ENCODE results near the gene LIPA.
"Not testable (repeated sequence)": the region's sequence is repeated elsewhere in the genome, so short reads cannot be mapped to it uniquely, and the experiment has no call there.

LIPA gene

DNA sequence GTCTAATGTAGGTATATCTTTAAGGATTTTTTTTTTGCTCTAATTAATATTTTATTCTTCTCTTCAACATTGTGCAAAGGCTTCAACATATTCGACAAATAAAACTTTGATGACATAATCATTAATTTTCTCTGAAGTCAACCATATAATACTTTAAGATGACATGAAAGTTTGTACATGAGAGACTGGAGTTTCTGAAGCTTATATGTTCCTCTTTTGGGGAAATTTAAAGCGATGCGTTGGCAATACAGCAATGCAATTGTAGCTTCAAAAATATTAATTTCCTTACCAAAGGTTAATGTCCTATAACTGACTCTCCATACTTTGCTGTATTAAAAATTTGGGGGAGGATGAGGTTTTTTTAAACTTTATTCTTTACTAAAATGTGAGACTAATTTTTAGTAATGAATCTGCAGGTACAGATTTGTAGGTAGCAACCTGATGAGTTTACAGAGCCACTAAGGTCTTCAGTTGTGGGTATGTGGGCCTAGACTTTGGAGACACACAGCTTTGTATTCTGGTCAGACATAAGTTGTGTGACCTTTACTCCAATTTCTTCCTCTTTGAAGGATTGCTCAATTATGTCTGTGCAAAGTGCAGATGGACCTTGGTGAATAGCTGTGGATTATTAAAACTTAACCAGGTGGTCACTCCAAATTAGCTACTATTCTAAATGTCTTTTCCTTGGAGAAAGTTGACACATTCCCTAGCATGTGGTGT, 18.0 kb upstream of the LIPA start:
- DNase-seq = no peak

DNA sequence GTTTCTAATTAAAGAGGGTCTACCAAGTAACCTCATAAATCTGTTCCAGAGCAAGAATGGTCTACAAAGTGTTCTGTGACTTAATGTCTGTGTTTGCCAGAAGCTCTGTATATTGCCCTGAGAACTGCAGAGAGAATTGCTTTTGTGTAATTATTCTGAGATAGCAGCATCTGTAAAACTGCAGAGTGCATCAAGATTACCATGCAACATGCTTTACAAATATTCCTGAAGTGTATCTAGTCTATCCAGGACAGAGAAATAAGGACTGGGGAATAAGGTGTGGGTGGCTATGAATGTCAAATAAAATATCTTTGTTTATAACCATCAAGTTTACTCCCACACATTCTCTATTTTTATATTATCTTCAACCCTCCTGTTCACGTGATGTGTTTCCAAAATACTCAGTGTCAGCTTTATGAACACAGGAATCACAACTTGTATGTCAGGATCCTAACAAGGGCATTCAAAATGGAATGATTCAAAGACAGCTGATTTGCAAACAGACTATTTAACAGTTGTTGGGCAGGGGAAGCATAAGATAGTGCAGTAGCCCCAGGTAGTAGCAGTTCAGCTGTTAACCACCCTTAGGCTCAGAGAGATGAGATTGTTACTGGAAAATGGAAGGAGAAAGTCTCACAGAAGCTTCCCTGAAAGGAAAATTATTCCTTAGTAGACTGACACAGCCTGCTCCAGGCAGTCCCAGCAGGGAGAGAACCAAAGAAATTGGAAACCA, 15.3 kb upstream of the LIPA start:
- no peak for DNase-seq

DNA sequence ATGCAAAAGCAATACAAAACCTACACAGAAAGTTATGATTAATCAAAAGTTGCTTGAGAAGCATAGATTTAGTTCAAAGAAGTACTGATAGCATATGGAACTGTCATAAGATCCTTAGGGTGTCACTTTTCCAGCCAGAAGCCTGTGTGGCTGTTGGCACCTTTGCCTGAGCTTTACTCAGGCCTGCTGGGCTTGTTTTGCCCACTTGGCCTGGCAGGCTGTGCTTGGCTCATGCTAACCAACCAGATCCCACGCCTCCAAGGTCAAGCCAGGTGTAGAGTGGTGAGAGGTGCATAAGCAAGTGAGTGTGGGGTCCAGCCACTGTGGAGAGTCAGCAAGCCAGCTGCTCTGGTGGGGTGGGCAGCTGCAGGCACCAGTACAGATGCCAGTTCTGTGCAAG, 12.0 kb upstream of the LIPA start:
- DNase-seq = no peak

DNA sequence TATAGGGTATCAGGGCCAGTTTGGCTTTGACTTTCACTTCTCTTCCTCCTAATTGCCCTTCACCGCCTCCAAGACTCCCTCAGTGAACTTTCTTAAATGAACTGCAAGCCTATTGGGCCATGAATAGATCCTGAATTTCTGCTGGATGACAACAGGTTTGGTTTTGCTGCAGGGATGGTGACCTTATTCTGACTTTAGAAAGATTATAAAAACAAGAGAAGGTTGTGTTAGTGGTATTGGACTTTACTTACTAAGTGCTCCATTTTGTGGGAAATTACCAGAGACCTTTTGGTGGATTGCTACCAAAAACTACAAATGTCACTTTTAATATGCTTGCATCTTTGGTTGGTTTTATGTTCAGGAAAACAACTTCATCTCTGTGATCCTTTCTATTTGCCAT, 11.5 kb upstream of the LIPA start:
- DNase-seq = no peak

DNA sequence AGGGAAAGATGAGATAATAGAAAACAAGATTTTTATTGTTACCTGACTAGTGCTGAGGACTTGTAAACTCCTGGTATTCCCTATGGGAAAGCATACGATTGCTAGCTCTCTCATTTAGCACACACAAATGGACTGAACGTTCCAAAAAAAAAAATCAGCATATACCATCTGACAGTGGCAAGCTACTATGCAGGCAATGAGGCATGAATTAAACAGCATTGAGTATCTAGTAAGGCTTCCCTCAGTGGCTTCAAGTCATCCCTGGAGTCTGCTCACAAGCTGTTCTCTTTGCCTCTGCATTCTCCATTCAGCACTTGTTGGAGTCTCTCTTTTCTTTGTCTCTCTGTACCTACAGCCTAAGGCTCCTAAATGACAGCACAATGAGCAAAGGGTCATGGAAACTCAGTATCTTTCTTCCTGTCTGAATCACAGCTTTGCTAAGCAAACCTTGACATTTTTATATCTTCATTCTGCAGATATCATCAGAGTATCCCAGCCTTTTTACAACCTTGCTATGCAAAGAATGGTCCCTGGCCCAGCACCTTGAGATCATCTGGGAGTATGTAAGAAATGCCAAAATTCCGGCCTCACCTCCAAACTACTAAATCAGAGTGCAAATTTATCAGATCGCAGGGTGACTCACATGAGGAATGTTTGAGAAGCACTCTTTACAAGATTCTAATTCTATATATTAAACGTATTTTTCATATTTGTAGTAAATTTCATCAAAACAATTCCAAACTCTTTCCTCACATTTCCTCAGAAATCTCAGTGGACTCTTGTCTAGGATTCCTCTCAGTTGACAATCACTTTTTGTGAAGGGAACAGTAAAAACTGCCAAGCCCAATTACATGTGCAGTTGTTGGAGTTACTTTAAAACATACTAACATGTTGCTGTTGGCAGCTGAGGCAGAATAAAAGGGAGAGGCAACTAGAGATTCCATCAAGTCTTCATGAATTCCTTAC, 10.8 kb upstream of the LIPA start:
- DNase-seq = no peak

DNA sequence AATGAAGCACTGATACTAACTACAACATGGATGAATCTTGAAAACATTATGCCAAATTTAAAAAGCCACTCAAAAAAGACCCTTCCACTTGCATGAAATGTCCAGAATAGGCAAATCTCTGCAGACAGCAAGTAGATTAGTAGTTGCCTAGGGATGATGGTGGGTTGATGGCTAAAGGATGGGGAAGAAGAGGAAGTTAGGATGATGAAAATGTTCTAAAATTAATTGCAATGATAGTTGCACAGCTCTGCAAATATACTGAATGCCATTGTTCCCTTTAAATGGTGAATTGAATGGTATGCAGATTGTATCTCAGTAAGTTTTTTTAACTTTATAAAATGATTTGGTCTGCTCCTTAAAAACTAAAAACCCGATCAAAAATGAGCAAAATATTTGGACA, 7.3 kb upstream of the LIPA start:
- DNase-seq = no peak

DNA sequence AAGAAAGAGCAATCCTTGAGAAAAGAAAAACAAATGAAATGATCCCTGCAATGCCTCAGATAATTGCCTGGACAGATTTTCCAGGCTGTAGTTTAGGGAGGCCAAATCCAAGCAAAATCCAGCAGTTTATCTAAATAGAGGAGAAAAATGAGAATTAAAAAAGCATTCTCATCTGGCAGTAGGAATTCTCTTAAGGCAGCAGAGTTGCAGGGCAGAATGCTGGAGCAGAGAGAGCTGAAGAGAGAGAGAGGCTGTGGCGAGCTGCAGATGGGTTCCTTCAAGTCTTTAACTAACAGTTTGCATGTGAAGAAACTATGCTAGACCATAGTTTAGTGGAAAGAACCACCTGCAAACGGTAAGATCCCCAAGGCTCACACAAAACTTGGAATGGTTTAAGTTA, 6.0 kb upstream of the LIPA start:
- DNase-seq = no peak

DNA sequence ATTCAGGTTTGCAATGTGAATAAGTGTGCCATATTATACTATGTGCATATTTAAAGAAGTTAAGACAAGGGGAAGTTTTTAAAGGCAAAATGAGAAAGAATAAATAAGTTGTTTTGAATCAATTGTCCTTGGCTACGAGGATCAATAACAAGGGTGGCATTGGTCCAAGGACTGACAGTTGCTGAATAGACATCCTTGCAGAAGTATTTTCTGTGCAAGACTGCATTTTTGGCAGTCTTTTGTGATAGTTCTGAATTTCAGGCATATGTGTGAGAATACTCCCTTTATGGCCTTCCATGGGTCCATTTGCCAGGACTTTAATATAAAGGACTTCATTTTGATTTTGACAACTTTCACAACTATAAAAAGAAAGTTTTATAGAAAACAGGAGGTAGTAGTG, 5.4 kb upstream of the LIPA start:
- no peak for DNase-seq

DNA sequence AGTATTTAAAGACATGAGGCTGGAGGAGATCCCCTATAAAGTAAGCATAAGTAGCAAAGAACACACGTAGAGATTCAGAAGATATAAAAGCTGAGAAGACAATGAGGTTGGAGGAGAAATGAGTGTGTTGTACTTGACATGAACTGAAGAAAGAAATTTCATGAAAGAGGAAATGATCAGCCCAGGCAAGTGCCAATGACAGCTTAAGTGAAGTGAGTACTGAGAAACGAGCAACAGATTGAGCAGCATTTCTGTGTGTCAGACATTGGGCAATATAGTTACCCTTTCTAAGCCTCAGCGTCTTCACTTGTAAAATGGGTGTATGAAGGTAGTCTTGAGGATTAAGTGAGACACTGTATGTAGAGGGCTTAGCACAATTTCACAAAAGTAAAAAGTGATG, 4.8 kb upstream of the LIPA start:
- DNase-seq = no peak

DNA sequence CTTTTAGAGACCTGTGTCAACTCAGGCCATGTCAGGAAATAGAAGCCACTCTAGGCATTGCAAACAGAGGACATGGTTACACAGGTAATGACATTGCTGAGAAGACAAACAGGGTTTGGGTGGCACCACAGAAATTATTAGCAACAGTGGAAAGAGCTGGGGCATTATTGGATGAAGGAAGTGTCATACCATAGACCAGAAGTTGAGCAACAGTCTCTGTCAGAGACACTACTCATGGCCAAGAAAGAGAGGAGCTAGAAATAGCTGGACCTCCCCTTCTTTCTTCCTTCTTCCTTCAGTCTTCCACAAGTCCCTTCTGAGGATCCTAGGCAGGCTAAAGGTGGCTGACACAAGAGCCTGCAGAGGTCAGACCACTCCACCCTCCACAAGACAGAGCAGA, 4.2 kb upstream of the LIPA start:
- DNase-seq = no peak

DNA sequence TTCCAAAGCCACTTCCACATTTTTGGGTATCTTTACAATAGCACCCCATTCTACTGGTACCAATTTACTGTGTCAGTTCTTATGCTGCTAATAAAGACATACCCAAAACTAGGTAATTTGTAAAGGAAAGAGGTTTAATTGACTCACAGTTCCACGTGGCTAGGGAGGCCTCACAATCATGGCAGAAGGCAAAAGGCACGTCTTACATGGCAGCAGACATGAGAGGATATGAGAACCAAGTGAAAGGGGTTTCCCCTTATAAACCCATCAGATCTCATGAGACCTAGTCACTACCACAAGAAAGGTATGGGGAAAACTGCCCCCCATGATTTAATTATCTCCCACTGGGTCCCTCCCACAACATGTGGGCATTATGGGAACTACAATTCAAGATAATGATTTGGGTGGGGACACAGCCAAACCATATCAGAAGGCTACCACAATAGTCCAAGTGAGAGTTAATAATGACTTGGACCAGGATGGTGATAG, 3.6 kb upstream of the LIPA start:
- not testable (repeated sequence) for DNase-seq

DNA sequence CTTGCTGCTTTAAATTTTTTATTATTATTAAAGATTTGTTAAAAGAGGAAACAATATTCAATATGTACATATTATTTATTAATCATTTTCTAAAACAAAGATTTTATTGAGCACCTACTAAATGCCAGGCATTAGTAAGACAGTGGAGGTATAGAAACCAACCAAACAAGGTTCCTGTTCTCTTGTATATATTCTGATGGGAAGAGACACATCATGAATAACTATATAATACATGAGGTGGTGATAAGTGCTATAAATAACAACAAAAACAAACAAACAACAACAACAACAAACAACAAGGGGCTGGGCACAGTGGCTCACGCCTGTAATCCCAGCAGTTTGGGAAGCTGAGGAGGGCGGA, 630 bp upstream of the LIPA start:
- DNase-seq = no peak

DNA sequence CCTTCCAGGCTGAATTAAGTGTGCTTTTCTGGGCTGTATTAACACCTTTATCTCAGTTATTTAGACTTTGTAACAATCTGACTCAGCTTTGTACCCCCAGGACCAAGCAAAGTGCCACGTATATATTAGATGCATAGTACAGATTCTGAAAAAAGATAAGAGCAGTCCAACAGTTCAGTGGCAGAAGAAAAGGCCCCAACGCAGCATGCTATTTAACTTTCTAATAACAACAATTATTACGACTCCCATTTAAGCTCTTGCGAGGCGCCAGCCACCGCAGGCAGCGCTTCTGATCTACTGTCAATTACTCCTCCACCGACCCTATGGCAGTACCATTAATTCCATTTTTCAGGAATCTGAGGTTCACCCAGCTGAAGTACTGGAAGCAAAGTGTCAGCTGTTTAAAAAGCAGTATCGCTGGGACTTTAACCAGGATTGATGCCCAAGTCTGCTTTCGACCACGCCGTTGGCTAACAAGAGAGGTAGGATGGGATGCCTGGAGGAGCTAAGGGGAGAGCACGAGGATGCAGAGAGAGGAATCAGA, 638 bp downstream of the LIPA start:
- DNase-seq = no peak

DNA sequence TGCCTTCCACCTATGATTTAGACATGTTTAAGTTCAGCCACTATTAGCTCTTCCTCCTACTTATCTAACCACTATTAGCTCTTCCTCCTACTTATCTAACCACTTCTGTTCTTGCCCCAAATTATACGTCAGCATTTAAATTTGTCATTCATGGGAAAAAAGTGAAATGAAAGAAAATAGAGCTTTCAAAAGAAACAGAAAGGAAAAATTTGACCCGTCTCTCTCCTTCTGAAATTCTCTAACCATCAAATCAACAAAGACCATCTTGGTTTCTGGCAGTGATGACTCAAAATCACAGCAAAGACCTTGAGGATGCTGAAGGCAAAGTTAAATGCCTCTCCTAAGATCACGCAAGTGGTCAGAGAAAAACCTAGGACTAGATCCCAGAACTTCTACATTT, 2.6 kb downstream of the LIPA start:
- DNase-seq = no peak

DNA sequence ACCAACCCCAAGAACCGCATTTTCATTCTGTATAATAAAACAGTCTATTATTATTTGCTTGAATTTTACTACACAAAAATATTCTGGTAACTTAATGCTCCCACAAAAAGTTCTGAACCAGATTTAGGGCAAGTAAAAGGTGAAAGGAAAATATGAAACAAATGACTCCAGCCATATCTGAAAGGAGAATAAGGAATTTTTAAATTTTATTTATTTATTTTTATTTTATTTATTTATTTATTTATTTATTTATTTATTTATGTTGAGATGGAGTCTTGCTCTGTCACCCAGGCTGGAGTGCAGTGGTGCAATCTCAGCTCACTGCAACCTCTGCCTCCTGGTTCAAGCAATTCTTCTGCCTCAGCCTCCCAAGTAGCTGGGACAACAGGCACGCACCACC, 4.0 kb downstream of the LIPA start:
- DNase-seq = not testable (repeated sequence)

DNA sequence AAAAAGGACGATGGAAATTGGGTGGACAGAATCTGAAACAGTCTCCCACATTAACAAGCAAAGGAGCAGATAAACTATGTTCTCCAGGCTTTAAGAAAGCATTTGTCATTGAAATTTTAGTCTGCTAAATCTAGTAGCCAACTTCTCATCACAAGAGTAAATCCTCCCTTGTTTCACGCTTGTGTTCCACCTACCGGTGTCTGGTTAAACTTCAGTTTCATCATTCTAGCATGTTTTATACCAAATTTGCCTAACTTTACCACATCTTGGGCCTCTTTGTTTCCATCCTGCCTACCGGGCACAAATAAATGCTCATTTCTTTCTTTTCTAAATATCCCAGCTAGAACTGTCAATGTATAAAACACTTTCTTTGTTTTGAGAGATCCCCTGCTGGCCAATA, 5.8 kb downstream of the LIPA start:
- DNase-seq = no peak

DNA sequence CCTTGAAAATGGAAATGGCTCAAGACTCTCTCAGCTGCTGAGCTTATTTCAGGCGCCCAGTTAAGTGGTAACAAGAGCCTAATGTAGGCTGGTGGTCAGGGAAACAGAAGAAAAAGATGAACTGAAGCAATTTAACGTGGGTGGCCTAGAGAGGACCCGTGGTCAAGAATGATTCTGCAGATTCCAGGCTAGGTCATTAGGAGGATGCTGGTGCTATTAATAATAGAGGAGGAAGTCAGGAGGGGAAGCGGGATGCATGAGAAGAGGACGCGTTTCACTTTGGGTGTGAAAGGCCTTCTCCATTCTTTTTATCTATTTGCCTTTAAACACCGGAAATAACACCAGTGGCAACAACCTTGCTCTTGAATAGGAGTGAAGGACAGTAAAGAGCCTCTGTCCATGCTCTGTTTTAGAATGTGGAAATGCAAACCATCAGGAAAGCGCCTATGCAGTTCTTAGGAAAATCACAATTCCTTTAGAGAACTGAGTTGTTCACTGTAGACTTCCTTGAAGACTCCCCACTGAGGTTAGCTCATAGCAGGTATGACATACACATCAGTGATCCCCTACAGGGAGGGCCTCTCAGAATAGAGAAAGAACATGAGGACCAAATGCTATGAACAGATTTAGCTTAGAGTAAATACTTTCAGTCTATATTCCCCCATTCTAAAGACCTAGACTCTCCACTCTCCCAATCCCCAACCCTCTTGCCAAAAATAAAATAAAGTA, 8.6 kb downstream of the LIPA start:
- no peak for DNase-seq

DNA sequence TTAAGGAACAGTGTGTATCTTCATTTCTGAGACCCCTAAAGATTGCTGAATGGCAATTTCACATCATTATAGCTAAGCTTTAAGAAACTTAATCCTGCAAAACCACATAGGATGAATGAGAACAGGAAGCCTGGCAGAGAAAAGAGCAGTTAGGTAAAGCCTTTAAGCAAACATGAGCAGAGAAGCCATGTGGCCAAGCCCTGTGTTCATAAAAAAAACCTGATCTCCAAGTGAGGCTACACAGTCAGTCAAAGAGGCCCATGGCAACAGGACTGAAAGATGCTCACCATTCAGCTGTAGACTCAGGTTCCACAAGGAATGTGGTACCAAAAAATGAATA, 9.3 kb downstream of the LIPA start:
- DNase-seq = no peak

DNA sequence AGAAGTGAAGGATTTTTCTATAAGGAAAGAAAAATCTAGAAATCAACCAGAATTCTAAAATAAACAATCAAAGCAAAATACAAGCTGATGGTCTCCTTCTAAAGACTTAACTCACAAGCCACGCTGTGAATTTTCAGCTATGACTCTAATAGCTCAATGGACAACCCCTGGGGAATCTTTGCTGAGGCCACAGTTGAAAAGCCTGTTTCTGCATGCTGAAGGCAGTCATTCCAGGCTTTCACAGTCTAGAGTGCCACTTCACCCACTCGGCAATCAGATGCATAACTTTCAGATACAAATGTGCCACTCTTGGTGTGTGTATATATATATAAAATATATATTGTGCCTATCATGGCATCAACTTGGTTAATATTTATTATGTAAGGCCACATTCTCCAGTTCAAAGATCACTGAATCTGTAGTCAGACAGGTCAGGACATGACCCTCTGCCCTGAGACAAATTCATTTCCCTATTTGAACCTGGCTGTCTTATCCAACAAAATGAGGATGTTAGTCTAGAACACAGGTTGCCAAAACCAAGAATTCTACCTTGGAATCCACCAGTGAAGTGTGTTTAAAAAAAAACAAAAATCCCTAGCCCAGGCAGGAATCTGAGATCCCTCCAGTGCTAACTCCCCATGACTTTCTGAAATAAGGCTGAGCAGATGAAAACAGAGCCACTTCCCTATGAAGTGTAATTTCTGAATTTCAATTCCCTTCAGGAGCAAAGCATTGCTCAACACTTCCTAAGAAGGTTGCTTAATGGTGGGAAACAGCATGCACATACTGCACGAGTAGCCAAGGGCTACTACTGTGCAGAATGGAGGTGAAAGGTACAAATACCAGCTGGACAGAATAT, 9.9 kb downstream of the LIPA start:
- no peak for DNase-seq

DNA sequence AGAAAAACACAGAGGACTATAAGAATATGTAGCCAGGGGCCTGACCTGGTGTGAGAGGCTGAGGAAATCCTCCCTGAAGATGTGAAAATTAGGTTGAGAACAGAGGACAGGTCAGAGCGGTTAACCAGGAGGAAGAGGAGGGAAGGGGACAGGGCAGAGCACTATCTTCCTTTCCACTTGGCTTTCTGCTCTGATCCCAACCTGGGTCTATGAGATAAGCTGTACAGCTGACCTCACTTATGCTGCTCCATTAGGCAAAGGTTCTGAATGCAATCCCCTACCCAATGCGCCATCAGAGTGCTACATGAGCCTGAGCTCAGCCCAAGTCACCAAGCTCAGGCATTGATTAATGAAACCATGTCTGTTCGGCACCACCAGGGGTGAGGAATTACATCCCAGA, 10.5 kb downstream of the LIPA start:
- DNase-seq = no peak

DNA sequence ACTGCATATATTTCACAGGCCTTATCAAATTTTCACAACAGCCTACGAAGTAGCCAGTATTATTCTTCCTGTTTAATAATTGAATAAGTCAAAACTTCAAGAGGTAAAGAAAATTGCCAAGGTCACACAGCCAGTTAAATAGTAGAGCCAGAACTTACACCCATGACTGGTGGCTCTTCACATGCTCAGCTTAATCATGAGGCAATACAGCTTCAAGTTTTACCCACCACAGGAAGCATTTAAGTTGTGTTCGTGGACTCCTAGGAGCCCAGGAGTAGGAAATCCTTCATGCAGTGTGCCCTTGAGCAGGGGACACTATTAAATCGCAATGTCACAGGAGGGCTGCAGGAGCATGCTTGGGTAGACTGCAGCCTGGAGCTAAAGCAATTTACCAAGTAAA, 11.1 kb downstream of the LIPA start:
- DNase-seq = no peak
